K562 (cell line): ENCODE data around the gene ZW10. TPM values are rescaled to one million over a fixed set of nuclear protein-coding genes. Genes with fewer than 3 reads are reported as not detected.
"Not testable (repeated sequence)": the region's sequence is repeated elsewhere in the genome, so short reads cannot be mapped to it uniquely, and the experiment has no call there.

ENCODE experiments used
- ATAC-seq: fragments of 200-7000 bp; cut with Tn5 transposase; 3 replicates; pipeline ENCODE4 v1.9.1; 2020; ENCODE audit warnings: moderate library complexity
- BruUV-seq: library from RNA; stranded (reverse); fragments of 400-500 nt; replicated peaks from 2 replicates; lab custom pipeline; 2021; lab: Mats Ljungman, UMichigan
- CTCF ChIA-PET: fragments of 300-600 bp; formaldehyde crosslinking; extraction: SDS; loops from one replicate; lab custom pipeline; 2021; ENCODE audit warnings: low intra/inter-chr PET ratio; lab: Yijun Ruan, JAX
- POLR2A ChIA-PET: fragments of 300-600, 350-650 bp; sonication (Branson Sonifier 250); formaldehyde crosslinking; extraction: SDS; loops from one replicate; lab custom pipeline; 2021; ENCODE audit warnings: antibody characterized with exemption, inconsistent platforms; lab: Yijun Ruan, JAX
- DNase-seq, 4 experiments: peaks; one replicate each; pipeline versions ENCODE4 v3.0.0 to v3.0.0-alpha.2; 2011 to 2018; ENCODE audit warnings: low spot score in 3 of 4, mixed read lengths in 3 of 4; ENCODE audit errors: extremely low read depth in 1 of 4
- FAIRE-seq: peaks from 2 replicates; lab custom pipeline; 2011; peaks lifted over from hg19 to GRCh38; lab: Jason Lieb, UNC
- H2AFZ ChIP-seq: 2 replicates; pipeline ENCODE4 v1.6.0; 2011; ENCODE audit warnings: low read depth, low read length, control low read depth, inconsistent platforms
- H3K27ac ChIP-seq: fragments of 200-600 bp; 3 replicates; pipeline ENCODE4 v1.8.0; 2011; ENCODE audit warnings: low read depth, mild to moderate bottlenecking, control low read depth, inconsistent platforms, low read length, moderate library complexity, mixed read lengths; ENCODE audit errors: extremely low read depth
- H3K27me3 ChIP-seq, 2 experiments: fragments of 300-600 bp in 1 of 2; 2 replicates in 1 of 2; 3 replicates in 1 of 2; pipeline versions ENCODE4 v1.6.0 to v1.8.0; 2011; ENCODE audit warnings: inconsistent platforms in 2 of 2, low read length in 2 of 2, mild to moderate bottlenecking in 1 of 2, mixed read lengths in 1 of 2, moderate library complexity in 1 of 2; ENCODE audit not compliant: control insufficient read depth in 2 of 2, insufficient read depth in 2 of 2
- H3K36me3 ChIP-seq: fragments of 300-600 bp; 3 replicates; pipeline ENCODE4 v1.8.0; 2011; ENCODE audit warnings: mild to moderate bottlenecking, low read length, inconsistent platforms; ENCODE audit not compliant: control insufficient read depth, insufficient read depth
- H3K4me1 ChIP-seq, 2 experiments: fragments of 200-600 bp in 1 of 2; replicated peaks in 1 of 2; 2 replicates in 1 of 2; 3 replicates in 1 of 2; pipeline versions ENCODE4 v1.5.1 to v1.8.0; 2011; ENCODE audit warnings: inconsistent platforms in 2 of 2, low read length in 2 of 2, mild to moderate bottlenecking in 1 of 2, mixed read lengths in 1 of 2, moderate library complexity in 1 of 2; ENCODE audit not compliant: control insufficient read depth in 2 of 2, insufficient read depth in 2 of 2
- H3K4me2 ChIP-seq: 2 replicates; pipeline ENCODE4 v1.6.1; 2011; ENCODE audit warnings: low read length, control low read depth, inconsistent platforms, mixed read lengths; ENCODE audit not compliant: insufficient read depth
- H3K4me3 ChIP-seq: fragments of 200-600 bp; sonication (generic), shearing (Covaris generic); 2 replicates; pipeline ENCODE4 v1.5.1; 2016; ENCODE audit warnings: control low read depth, inconsistent platforms
- H3K79me2 ChIP-seq: fragments of 200-600 bp; 3 replicates; pipeline ENCODE4 v1.8.0; 2011; ENCODE audit warnings: low read length, inconsistent platforms; ENCODE audit not compliant: control insufficient read depth, insufficient read depth
- H3K9ac ChIP-seq, 2 experiments: 2 replicates each; pipeline versions ENCODE4 v1.6.0 to v1.6.1; 2011; ENCODE audit warnings: low read depth in 2 of 2, low read length in 2 of 2, control low read depth in 1 of 2, inconsistent platforms in 1 of 2, mild to moderate bottlenecking in 1 of 2, mixed read lengths in 1 of 2; ENCODE audit not compliant: insufficient read depth in 1 of 2
- H3K9me1 ChIP-seq: one replicate; pipeline ENCODE4 v1.6.0; 2011; ENCODE audit warnings: inconsistent platforms, mild to moderate bottlenecking, low read length, moderate library complexity; ENCODE audit not compliant: control insufficient read depth, insufficient read depth
- H3K9me3 ChIP-seq: replicated peaks from 2 replicates; pipeline ENCODE4 v1.5.1; 2011; ENCODE audit warnings: low read depth, low read length, inconsistent platforms; ENCODE audit not compliant: control insufficient read depth, insufficient read depth
- H4K20me1 ChIP-seq: replicated peaks from 2 replicates; pipeline ENCODE4 v1.6.1; 2011; ENCODE audit warnings: low read length, inconsistent platforms, mixed read lengths; ENCODE audit not compliant: control insufficient read depth, insufficient read depth
- RFX1 ChIP-seq: fragments of 450-650 bp; IDR thresholded peaks from 2 replicates; pipeline ENCODE4 v1.6.1; 2016; ENCODE audit warnings: mild to moderate bottlenecking, moderate library complexity
- ZNF445 ChIP-seq: fragments of 250-450 bp; sonication (Bioruptor Pico); IDR thresholded peaks from 2 replicates; pipeline ENCODE4 v1.4.0; 2020; ENCODE audit warnings: low read depth, mild to moderate bottlenecking, moderate library complexity
- ZNF583 ChIP-seq: fragments of 250-450 bp; sonication (Bioruptor Pico); IDR thresholded peaks from 2 replicates; pipeline ENCODE4 v1.4.0; 2020
- WGBS: fragments of 100-300 bp; shearing (Covaris generic); methylation state at CpG from one replicate; pipeline ENCODE4 v1.1.6; 2016; ENCODE audit warnings: low coverage, mixed read lengths; ENCODE audit not compliant: insufficient coverage; ENCODE audit errors: missing lambda C conversion rate; 5-methylcytosine and 5-hydroxymethylcytosine counted together
- in situ Hi-C: fragments of 300-500 bp; cut with MboI; formaldehyde crosslinking; loops from 4 replicates; pipeline ENCODE4 v1.15.0; 2018; ENCODE audit warnings: inconsistent platforms, mixed read lengths
- intact Hi-C: fragments of 100-400 bp; cut with micrococcal nuclease; formaldehyde crosslinking; loops from 2 replicates; pipeline ENCODE4 v1.14.2; 2022
- polyA plus RNA-seq, 8 experiments: library from polyadenylated mRNA; depleted of rRNA in 4 of 8; stranded (reverse) in 5 of 8; unstranded in 3 of 8; fragments of >200 nt; fragmentation: Nextera tagmentation in 2 of 8; fragmentation: Illumina TruSeq in 1 of 8; extraction: Ambion mirVana in 2 of 8; extraction: Trizol in 1 of 8; gene quantifications; 2 replicates each; pipeline versions ENCODE4 v1.2.1 to v1.2.3, GENCODE V29; 2011 to 2014; ENCODE audit warnings: inconsistent platforms in 1 of 8, missing spikeins in 1 of 8
- total RNA-seq, 7 experiments: library from RNA; depleted of rRNA in 6 of 7; stranded (reverse); fragments of >200 nt in 6 of 7; fragmentation: Illumina TruSeq in 2 of 7; extraction: Trizol in 2 of 7; gene quantifications; 2 replicates each; pipeline versions ENCODE4 v1.2.1 to v1.2.3, GENCODE V29; 2011 to 2021; ENCODE audit warnings: low replicate concordance in 1 of 7

ZW10 gene
- total and polyA plus RNA-seq, 9 of the 15 experiments (the other 6 are each of a cell fraction or from before 2014, with no cell fraction given): 9.4 to 37.7 (median 25.0) TPM

DNA sequence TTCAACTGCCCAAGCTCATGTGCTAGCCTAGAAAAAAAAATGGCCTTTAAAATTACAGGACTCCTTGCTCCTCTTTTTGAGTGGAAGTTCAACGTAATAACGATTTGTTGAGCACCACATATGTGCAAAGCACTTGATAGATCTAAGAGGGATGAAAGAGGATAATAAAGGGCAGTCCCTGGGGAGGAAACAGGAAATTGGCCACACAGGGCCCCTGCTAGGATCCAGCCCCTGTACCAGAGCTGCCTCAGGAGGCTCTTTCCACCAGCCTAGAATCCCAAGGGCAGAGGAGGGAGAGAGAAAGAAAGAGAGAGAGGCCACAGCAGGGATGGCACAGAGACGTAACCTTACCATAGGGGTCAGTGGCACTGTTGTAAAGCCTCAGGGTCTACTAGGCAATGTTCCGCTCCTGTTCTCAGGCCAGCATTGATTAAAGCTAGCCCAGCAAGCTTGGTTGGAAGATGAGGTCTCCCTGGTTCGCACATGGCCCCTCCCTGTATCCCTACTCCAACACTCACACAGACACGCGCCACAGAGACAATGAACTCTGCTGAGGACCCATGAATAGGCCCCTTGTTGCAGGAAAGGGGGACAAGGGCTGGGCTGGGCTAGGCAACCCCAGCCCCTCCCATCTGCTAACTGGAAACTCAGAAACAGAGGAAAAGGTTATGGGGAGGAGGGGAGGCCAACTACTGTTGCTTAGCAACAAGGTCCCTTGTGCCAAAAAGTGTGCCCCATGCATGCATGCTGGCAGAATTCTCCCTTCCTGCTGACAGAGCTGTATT, 67.4 kb downstream of the ZW10 start, which contains the start of gene TMPRSS5:
Gene TMPRSS5, minus strand, starts transcription at position 438 of the 785 bp plus-strand sequence. Its CDS starts 84 bp downstream, at position 354.
- CTCF ChIA-PET: no interaction called here
- no peak for ATAC-seq
- H3K4me3 ChIP-seq: no peak within 1 kb of the TSS
- TF ChIP-seq ZNF445 (CRISPR knock-in tag) (no peak), RFX1 (peak; percentile 65), ZNF583 (CRISPR knock-in tag) (no peak)
- no peaks in the 10 kb centered on the region for H3K36me3 ChIP-seq
- FAIRE-seq: no peak
- H3K9me1 ChIP-seq: no peaks in the 10 kb centered on the region
- H3K27ac ChIP-seq: no peak within 1 kb of the TSS
- peaks cover 4% of the 10 kb centered on the region; the same call in 1 of the 2 replicates for H3K9me3 ChIP-seq
- in situ Hi-C loops (no loop called here), intact Hi-C loops (no loop called here)
- BruUV-seq: no TSS peak
- H3K9ac ChIP-seq: no peak within 1 kb of the TSS
- H4K20me1 ChIP-seq: no peaks in the 10 kb centered on the region
- H3K4me1 ChIP-seq: no peaks in the 10 kb centered on the region
- POLR2A ChIA-PET: no interaction called here
- H3K79me2 ChIP-seq: no peaks in the 10 kb centered on the region
- no peak within 1 kb of the TSS for H3K4me2 ChIP-seq
- DNase-seq: no peak
- no peak within 1 kb of the TSS for H2AFZ ChIP-seq
- 53% methylated on average over 7 of the region's 7 CpGs for WGBS
- H3K27me3 ChIP-seq: no peaks in the 10 kb centered on the region

- BruUV-seq, DNase-seq, H3K27me3 ChIP-seq, H3K4me1 ChIP-seq, H3K4me3 ChIP-seq, ATAC-seq, H4K20me1 ChIP-seq, H3K9me3 ChIP-seq, H3K36me3 ChIP-seq, H2AFZ ChIP-seq, CTCF ChIA-PET, H3K79me2 ChIP-seq, H3K9ac ChIP-seq, in situ Hi-C loops, H3K4me2 ChIP-seq, H3K27ac ChIP-seq, FAIRE-seq, H3K9me1 ChIP-seq, intact Hi-C loops: not testable (repeated sequence)
- POLR2A ChIA-PET: interaction anchor here (0.7 kb wide), 1 partner anchor 34 kb away, joined by 3 read pairs; no protein-coding TSS in a partner anchor
- 0% methylated on average over 1 of the region's 1 CpG for WGBS
Observed at GRCh38 chr11:113703551-113703950, 69.9 kb downstream of the ZW10 start.
